NK-92 treated with Interleukin-12 subunit alpha and Interleukin-12 subunit beta, amount 100 ng/mL, for 24 hours (cell line): ENCODE data around the gene ZNF512B.
"Not testable (repeated sequence)": the region's sequence is repeated elsewhere in the genome, so short reads cannot be mapped to it uniquely, and the experiment has no call there.

Experiments
- DNase-seq: peaks from one replicate; lab custom pipeline; 2025; lab: John Stamatoyannopoulos, UW

ZNF512B gene, protein sequence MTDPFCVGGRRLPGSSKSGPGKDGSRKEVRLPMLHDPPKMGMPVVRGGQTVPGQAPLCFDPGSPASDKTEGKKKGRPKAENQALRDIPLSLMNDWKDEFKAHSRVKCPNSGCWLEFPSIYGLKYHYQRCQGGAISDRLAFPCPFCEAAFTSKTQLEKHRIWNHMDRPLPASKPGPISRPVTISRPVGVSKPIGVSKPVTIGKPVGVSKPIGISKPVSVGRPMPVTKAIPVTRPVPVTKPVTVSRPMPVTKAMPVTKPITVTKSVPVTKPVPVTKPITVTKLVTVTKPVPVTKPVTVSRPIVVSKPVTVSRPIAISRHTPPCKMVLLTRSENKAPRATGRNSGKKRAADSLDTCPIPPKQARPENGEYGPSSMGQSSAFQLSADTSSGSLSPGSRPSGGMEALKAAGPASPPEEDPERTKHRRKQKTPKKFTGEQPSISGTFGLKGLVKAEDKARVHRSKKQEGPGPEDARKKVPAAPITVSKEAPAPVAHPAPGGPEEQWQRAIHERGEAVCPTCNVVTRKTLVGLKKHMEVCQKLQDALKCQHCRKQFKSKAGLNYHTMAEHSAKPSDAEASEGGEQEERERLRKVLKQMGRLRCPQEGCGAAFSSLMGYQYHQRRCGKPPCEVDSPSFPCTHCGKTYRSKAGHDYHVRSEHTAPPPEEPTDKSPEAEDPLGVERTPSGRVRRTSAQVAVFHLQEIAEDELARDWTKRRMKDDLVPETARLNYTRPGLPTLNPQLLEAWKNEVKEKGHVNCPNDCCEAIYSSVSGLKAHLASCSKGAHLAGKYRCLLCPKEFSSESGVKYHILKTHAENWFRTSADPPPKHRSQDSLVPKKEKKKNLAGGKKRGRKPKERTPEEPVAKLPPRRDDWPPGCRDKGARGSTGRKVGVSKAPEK

GRCh38 chr20:63969838-63970713, at the start of gene ZNF512B:
Gene ZNF512B, minus strand, starts transcription at chr20:63969930. Its CDS starts 1,980 bp downstream, at chr20:63967950.
- no peak for DNase-seq

DNA sequence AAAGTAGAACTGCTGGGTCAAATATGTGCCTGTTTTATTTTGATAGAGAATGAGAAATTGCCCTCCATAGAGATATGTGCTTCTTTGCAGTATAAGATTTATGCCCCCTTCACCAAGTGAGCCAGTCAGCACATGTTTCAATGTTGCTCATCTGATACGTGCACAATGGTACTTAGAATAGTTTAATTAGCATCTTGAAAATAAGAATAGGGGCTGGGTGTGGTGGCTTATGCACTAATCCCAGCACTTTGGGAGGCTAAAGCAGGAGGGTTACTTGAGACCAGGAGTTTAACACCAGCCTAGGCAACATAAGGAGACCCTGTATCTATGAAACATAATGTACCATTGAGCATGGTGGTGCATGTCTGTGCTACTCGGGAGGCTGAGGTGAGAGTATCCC, 45.9 kb upstream of the ZNF512B start:
- no peak for DNase-seq

GRCh38 chr20:64012385-64013154, 42.8 kb upstream of the ZNF512B start:
- DNase-seq: not testable (repeated sequence)

DNA sequence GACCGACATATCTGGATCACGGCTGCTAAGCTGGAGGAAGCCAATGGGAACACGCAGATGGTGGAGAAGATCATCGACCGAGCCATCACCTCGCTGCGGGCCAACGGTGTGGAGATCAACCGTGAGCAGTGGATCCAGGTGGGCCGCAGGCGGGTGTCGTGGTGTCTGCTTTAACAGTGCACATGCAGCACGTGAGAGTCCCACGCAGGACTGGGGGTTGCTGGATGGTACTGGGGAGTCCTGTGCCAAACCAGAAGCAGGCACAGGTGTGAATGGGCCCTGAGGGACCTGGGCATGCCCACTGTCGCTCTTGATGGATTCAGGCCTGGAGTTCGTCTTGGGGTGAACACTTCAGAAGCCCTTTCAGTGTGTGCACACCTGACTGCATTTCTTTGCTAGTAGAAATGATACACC, 41.6 kb upstream of the ZNF512B start:
- DNase-seq: no peak

DNA sequence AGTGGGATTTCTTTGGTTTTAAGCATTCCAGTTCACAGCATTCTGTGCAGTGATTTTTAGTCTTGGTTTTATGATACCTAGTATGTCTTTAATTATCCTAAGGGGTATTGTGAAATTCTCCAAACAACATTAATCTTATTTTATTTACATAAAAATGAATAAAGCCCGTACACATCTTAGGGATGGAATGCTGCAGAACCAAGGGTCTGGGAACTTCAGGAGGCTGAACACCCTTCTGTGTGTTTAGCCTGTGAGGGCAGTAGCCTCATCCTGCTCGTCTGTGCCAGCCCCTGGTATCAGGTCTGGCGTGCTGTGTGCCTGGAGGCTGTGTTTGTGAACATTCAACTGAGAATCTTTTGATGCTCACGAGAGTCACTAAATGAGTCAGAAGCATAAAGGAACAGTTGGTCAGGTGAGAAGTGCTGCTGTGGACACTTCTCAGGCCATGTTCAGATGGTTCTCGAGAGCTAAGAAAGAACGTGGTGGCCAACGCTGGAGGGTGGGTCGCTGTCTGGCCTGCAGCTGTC, 41.0 kb upstream of the ZNF512B start:
- no peak for DNase-seq

DNA sequence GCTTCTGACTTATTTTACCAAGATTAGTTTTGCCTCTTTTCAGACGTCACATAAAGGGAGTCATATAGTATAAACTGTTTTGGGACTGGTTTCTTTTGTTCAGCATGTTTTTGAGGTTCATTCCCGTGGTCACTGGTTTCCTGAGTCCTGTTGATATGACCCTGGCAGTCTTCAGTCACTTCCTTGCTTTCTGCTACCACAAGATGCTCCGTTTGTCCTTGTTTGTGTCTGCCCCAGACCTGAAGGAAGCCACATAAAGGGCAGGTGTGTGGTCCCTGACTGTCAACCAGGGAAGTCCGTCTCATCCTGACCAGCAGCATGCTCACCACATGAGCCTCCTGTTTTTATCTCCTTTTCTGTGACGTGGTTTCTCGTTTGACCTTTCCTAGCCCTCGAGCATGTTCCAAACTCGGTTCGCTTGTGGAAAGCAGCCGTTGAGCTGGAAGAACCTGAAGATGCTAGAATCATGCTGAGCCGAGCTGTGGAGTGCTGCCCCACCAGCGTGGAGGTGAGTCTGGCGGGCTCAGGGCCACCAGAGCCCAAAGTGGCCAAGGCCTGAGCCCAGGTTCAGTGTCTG, 40.2 kb upstream of the ZNF512B start:
- DNase-seq: no peak

- no peak for DNase-seq
Measured at GRCh38 chr20:64006902-64007301, 37.2 kb upstream of the ZNF512B start.

DNA sequence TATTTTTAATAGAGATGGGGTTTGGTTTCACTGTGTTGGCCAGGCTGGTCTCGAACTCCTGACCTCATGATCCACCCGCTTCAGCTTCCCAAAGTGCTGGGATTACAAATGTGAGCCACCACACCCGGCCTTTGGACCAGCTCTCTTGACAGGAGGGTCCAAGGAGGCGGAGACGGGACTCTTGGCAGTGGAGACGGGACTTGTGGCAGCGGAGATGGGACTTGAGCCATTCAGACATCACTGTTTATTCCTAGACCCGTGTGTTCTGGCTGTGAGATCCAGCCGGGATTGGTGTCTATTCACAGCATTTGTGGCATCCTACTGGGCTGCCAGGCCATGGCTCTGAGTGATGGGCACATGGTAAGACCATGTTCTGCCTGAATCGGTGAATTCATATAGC, 36.8 kb upstream of the ZNF512B start:
- DNase-seq: no peak

GRCh38 chr20:64005394-64005793, 35.7 kb upstream of the ZNF512B start:
- no peak for DNase-seq

- DNase-seq: no peak
Measured at GRCh38 chr20:64003960-64004725, 34.4 kb upstream of the ZNF512B start.

DNA sequence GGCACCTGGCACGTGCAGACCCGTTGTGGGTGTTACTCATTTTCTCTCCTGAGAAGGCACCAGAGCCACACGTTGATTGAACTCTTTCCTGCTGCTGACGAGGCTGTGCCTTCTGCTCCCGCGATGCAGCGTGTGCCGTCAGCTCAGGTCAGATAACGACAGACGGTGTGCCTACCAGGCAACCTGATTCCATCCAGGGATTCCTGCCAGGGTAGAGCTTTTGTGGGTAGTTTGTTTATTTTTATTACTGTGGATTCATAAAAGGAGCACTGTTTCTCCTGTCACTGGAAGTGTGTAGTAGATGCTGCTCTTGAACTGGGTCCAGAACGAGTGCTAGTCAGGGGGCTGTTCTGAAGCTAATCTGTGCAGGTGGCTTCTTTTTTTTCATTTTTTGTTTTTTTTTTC, 31.9 kb upstream of the ZNF512B start:
- no peak for DNase-seq

DNA sequence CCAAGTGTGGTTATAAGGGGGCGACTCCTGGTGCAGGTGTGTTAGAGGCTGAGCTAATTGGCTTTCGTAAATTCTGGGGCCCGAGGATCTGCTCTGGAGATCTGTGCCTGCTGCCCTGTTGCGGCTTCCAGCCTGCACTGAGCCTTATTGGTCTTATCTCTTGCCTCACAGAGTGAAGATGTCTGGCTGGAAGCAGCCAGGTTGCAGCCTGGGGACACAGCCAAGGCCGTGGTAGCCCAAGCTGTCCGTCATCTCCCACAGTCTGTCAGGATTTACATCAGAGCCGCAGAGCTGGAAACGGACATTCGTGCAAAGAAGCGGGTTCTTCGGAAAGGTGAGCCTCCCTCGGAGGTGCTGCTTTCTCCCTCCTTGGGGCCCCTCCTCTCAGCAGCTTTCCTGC, 31.2 kb upstream of the ZNF512B start:
- no peak for DNase-seq

DNA sequence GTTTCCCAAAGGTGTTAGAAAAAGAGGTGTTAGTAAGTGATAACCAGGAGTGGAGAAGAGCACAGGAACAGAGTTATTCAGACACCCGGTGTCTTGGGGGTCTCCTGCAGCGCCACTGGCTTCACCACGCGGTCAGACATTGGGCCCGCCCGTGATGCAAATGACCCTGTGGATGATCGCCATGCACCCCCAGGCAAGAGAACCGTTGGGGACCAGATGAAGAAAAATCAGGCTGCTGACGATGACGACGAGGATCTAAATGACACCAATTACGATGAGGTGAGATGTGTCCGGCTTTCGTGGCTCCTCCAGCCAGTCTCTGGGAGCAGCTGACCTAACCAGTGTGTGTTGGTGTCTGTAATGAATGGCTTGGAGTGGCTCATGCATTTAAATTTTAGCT, 13.2 kb upstream of the ZNF512B start:
- no peak for DNase-seq

- peak; percentile 91 for DNase-seq
Measured at GRCh38 chr20:63980806-63981728, 11.3 kb upstream of the ZNF512B start, which contains the start of gene PRPF6. Gene PRPF6, plus strand, starts transcription at chr20:63981132. Its CDS starts 114 bp downstream, at chr20:63981246.

GRCh38 chr20:63980317-63980805, 10.6 kb upstream of the ZNF512B start:
- no peak for DNase-seq

DNA sequence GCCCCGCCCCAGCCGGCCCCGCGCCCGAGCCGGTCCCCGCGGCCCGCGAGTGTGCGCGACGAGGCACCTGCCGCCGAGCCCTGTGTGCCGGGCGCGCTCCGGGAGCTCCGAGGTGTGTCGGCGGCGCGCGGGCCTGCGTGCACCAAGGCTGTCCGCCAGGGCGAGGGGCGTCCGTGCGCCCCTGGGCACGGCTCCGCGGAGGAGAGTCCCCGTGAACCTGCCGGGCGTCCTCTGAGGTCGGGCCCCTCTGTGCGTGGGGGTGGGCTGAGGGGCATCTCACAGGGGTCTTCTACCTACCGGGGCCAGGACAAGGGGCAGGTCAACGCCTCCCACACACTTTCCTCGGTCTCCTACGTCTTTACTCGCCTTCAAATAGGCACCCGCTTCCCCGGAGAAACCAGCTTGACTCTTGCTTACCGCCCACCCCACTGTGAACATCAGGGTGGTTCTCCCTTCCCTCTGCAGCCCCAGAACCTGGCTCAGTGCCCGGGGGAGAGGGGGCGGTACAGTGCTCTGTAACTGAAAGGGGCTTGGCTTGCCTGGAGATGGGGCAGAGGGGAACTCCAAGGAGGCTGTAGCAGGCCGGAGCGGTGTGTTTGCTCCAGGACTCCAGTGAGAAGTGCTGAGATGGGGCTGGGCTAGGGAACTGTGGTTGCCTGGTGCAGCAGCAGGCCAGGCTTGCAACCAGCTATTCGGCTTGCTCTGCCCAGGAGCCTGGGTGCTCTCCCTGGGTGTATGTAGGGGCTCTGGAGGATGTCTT, 10.0 kb upstream of the ZNF512B start, which contains the start of gene SAMD10:
Gene SAMD10 (minus strand): TSS at position 86 of the 760 bp plus-strand sequence. CDS start 175 bp downstream, outside the sequence.
- DNase-seq: no peak

- DNase-seq: no peak
Measured at GRCh38 chr20:63979229-63979556, 9.5 kb upstream of the ZNF512B start.
